Measurements from ENCODE around the gene OR2A14. TPM values are rescaled to one million over a fixed set of nuclear protein-coding genes. Genes with fewer than 3 reads are reported as not detected.

The OR2A14 gene
- not detected in 2 replicates for total RNA-seq

DNA sequence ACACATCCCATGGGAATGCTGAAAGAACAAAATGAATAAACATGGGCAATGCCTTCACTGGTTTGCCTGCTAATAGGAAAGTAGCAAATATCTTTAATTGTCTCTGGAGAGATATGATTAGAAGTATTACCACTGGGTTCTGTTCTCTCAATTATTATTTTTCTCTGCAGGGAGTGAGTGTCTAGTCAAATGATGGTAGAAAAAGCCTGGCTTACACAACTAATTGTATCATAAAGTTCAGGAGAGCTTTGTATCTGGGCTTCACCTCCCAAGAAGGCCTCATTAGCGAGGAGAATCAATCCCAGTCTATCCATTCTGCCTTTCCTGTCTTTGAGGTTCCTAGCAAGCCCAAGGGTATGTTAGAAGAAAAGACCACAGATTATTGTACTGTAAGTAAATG is at the start of gene OR2A14:
Gene OR2A14, plus strand, starts transcription at position 301 of the 400 bp plus-strand sequence. CDS start 5,937 bp downstream, outside the sequence.
- DNase-seq (ENCODE audit: low read depth) = no peak
- TF ChIP-seq, protein P1, sequence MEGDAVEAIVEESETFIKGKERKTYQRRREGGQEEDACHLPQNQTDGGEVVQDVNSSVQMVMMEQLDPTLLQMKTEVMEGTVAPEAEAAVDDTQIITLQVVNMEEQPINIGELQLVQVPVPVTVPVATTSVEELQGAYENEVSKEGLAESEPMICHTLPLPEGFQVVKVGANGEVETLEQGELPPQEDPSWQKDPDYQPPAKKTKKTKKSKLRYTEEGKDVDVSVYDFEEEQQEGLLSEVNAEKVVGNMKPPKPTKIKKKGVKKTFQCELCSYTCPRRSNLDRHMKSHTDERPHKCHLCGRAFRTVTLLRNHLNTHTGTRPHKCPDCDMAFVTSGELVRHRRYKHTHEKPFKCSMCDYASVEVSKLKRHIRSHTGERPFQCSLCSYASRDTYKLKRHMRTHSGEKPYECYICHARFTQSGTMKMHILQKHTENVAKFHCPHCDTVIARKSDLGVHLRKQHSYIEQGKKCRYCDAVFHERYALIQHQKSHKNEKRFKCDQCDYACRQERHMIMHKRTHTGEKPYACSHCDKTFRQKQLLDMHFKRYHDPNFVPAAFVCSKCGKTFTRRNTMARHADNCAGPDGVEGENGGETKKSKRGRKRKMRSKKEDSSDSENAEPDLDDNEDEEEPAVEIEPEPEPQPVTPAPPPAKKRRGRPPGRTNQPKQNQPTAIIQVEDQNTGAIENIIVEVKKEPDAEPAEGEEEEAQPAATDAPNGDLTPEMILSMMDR (IDR thresholded peaks at IDR 0.05; ENCODE audit: insufficient read depth, low read depth, low read length) = no peak
- H3K4me3 ChIP-seq (ENCODE audit: low read depth, low read length) = no peak within 1 kb of the TSS

DNA sequence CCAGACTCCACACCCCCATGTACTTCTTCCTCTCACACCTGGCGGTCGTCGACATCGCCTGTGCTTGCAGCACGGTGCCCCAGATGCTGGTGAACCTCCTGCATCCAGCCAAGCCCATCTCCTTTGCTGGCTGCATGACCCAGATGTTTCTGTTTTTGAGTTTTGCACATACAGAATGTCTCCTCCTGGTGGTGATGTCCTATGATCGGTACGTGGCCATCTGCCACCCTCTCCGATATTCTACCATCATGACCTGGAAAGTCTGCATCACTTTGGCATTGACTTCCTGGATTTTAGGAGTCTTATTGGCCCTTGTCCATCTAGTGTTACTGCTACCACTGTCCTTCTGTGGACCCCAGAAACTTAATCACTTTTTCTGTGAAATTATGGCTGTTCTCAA is 48.6 kb upstream of the OR2A14 start:
- DNase-seq (ENCODE audit: low read depth) = no peak
- TF ChIP-seq, protein P1 (IDR thresholded peaks at IDR 0.05; ENCODE audit: insufficient read depth, low read depth, low read length) = no peak
- no peak overlapping the region for H3K4me3 ChIP-seq (ENCODE audit: low read depth, low read length)

GRCh38 chr7:144085978-144086377 is 37.0 kb upstream of the OR2A14 start, which contains the start of gene OR2A12:
Gene OR2A12 (plus strand): TSS chr7:144086278. CDS start chr7:144095108, 8,830 bp downstream.
- TF ChIP-seq, protein P1 (IDR thresholded peaks at IDR 0.05; ENCODE audit: insufficient read depth, low read depth, low read length) = no peak
- H3K4me3 ChIP-seq (ENCODE audit: low read depth, low read length) = no peak within 1 kb of the TSS
- no peak for DNase-seq (ENCODE audit: low read depth)

- H3K4me3 ChIP-seq (ENCODE audit: low read depth, low read length) = no peak overlapping the region
- TF ChIP-seq, protein P1 (IDR thresholded peaks at IDR 0.05; ENCODE audit: insufficient read depth, low read depth, low read length) = no peak
- DNase-seq (ENCODE audit: low read depth) = no peak
Measured at GRCh38 chr7:144086730-144087129, 36.2 kb upstream of the OR2A14 start.

GRCh38 chr7:144087230-144087629 is 35.7 kb upstream of the OR2A14 start:
- no peak overlapping the region for H3K4me3 ChIP-seq (ENCODE audit: low read depth, low read length)
- TF ChIP-seq, protein P1 (IDR thresholded peaks at IDR 0.05; ENCODE audit: insufficient read depth, low read depth, low read length) = no peak
- DNase-seq (ENCODE audit: low read depth) = no peak

- no peak overlapping the region for H3K4me3 ChIP-seq (ENCODE audit: low read depth, low read length)
- no peak for DNase-seq (ENCODE audit: low read depth)
- TF ChIP-seq, protein P1 (IDR thresholded peaks at IDR 0.05; ENCODE audit: insufficient read depth, low read depth, low read length) = no peak
Measured at GRCh38 chr7:144090667-144091066, 32.3 kb upstream of the OR2A14 start.

- TF ChIP-seq, protein P1 (IDR thresholded peaks at IDR 0.05; ENCODE audit: insufficient read depth, low read depth, low read length) = no peak
Measured at GRCh38 chr7:144098776-144099175, 24.2 kb upstream of the OR2A14 start.

More at GRCh38 chr7:144098776-144099175, 24.2 kb upstream of the OR2A14 start:
- no peak for DNase-seq (ENCODE audit: low read depth)
- H3K4me3 ChIP-seq (ENCODE audit: low read depth, low read length) = no peak overlapping the region

All from fibroblast of villous mesenchyme (primary cell).